Heart right ventricle (tissue), 16 donors: ENCODE data around the gene RALB. TPM values are rescaled to one million over a fixed set of nuclear protein-coding genes. Genes with fewer than 3 reads are reported as not detected.
A peak's percentile ranks its signal among the peaks of the same experiment; 100 is the strongest.

ENCODE experiments used
- ATAC-seq, 8 donors: fragments of 200-7000 bp; cut with Tn5 transposase; one replicate each; pipeline ENCODE4 v1.9.1; 2020; ENCODE audit warnings: mild to moderate bottlenecking in 8 of 8, moderate library complexity in 8 of 8, moderate number of reproducible peaks in 1 of 8
- DNase-seq, 2 donors: peaks; one replicate each; pipeline ENCODE4 v3.0.0-alpha.2; 2020
- H3K27ac ChIP-seq, 10 donors: fragments of 200-600 bp; sonication (generic) in 2 of 10; one replicate each; pipeline versions ENCODE4 v1.5.0 to v1.8.0; 2020 to 2022; ENCODE audit warnings: mild to moderate bottlenecking in 3 of 10
- H3K27me3 ChIP-seq, 7 donors: fragments of 200-600 bp; one replicate each; pipeline ENCODE4 v1.8.0; 2021 to 2022; ENCODE audit warnings: mild to moderate bottlenecking in 2 of 7
- H3K36me3 ChIP-seq, 9 donors: fragments of 200-600 bp; sonication (generic) in 1 of 9; one replicate each; pipeline versions ENCODE4 v1.5.0 to v1.8.0; 2020 to 2022; ENCODE audit warnings: mild to moderate bottlenecking in 2 of 9
- H3K4me1 ChIP-seq, 9 donors: fragments of 200-600 bp; sonication (generic) in 1 of 9; one replicate each; pipeline versions ENCODE4 v1.5.0 to v1.8.0; 2020 to 2022; ENCODE audit warnings: mild to moderate bottlenecking in 4 of 9
- H3K4me3 ChIP-seq, 10 donors: fragments of 200-600 bp; sonication (generic) in 2 of 10; one replicate each; pipeline versions ENCODE4 v1.5.0 to v1.8.0; 2020 to 2022; ENCODE audit warnings: mild to moderate bottlenecking in 7 of 10, moderate library complexity in 2 of 10
- H3K9me3 ChIP-seq, 11 donors: fragments of 200-600 bp in 10 of 11; sonication (generic) in 2 of 11; one replicate each; pipeline versions ENCODE4 v1.5.0 to v1.8.0; 2013 to 2022; ENCODE audit warnings: mild to moderate bottlenecking in 2 of 11, control low read depth in 1 of 11, moderate library complexity in 1 of 11
- CTCF ChIP-seq, 9 donors: fragments of 200-600 bp; sonication (generic) in 2 of 9; IDR thresholded peaks; one replicate each; pipeline versions ENCODE4 v1.5.0 to v1.8.0; 2021 to 2022; ENCODE audit warnings: antibody characterized with exemption in 9 of 9, mild to moderate bottlenecking in 5 of 9, moderate library complexity in 1 of 9
- WGBS, 2 donors: extraction: QIAGEN DNeasy Blood & Tissue Kit; methylation state at CpG; one replicate each; pipeline ENCODE4 v1.1.7; 2013; ENCODE audit warnings: inconsistent platforms in 1 of 2; 5-methylcytosine and 5-hydroxymethylcytosine counted together
- intact Hi-C, 10 donors: fragments of 100-400 bp; cut with DNase I; formaldehyde crosslinking; loops; one replicate each; pipeline versions ENCODE4 v1.11.1 to v1.14.2; 2022
- polyA plus RNA-seq, 2 donors: library from polyadenylated mRNA; stranded (reverse); fragments of 200-250 nt; gene quantifications; one replicate each; pipeline ENCODE4 v1.2.3, GENCODE V29; 2013
- total RNA-seq, 10 donors: library from RNA; stranded (reverse); fragmentation: NEBNext Ultra II Directional in 3 of 10; extraction: Animal tissue kit (Norgen Biotek cat#: 25700) in 3 of 10; gene quantifications; one replicate each; pipeline versions ENCODE4 v1.2.1 to v1.2.4, GENCODE V29; 2021 to 2023
- donor health status: Arrhythmogenic right ventricular cardiomyopathy.
- donor health status: ischemic (EF 13 %, LVEDD 7.1; RV severe dilation, severe dysfunction).
- donor health status: healthy with polysubstance abuse.
- donor health status: DM: no; HTN: yes; CAD: no.
- donor health status: DM: no; HTN: no; CAD: no.
- donor health status: ischemic (EF 25% LVEDD 6.9; RV normal size, moderate dysfunction).
- donor health status: ischemic (EF 25% LVEDD 5.7; RV mildly dilated, moderate dysfunction).
- donor health status: healthy.
- donor health status: DM: yes; HTN: yes; CAD: no.
- donor health status: Ischemic cardiomyopathy.
- donor health status: ischemic (EF 35%, LVEDD 5.7; RV mildly dilated, moderate dysfunction).
- donor health status: nonischemic (EF 11% LVEDD 7.7; RV severe dilation, severe dysfunction).
- donor health status: DM: yes; HTN: yes; CAD: no.
- donor health status: PGD.
- donor health status: ischemic (EF 29% LVEDD 5.4; RV normal size, mild dysfunction).
- donor health status: nonischemic (EF 23%, LVEDD 6.1; RV moderate dilation, normal function).

Gene RALB
- total and polyA plus RNA-seq, 12 donors = 21.9 to 68.1 (median 45.0) TPM

GRCh38 chr2:120265006-120265405, 12.4 kb downstream of the RALB start:
- H3K9me3 ChIP-seq = peaks cover 0 to 7% (median 0%) of the 10 kb centered on the region in 11 donors
- WGBS, 2 donors = 80 to 85% methylated on average over 12 of the region's 12 CpGs
- no peak overlapping the region for H3K4me3 ChIP-seq
- ATAC-seq = peak in 3 of 8 donors; percentile 34 to 50 (median 50)
- peak overlapping the region in 1 of 10 donors; percentile 65 for H3K27ac ChIP-seq
- no peak for TF ChIP-seq CTCF (IDR thresholded peaks at IDR 0.05)
- H3K27me3 ChIP-seq = no peaks in the 10 kb centered on the region
- H3K36me3 ChIP-seq = peaks cover 0 to 8% (median 0%) of the 10 kb centered on the region in 9 donors
- H3K4me1 ChIP-seq = peaks cover 0 to 87% (median 68%) of the 10 kb centered on the region in 9 donors
- no peak for DNase-seq
- intact Hi-C loops = no loop called here

GRCh38 chr2:120267348-120267747, 14.7 kb downstream of the RALB start:
- DNase-seq (no peak), ATAC-seq (peak in 1 of 8 donors; percentile 49)
- Histone ChIP-seq H3K4me1 (peaks cover 0 to 85% (median 64%) of the 10 kb centered on the region in 9 donors), H3K4me3 (no peak overlapping the region), H3K27me3 (no peaks in the 10 kb centered on the region), H3K36me3 (peaks cover 0 to 8% (median 0%) of the 10 kb centered on the region in 9 donors), H3K9me3 (peaks cover 0 to 5% (median 0%) of the 10 kb centered on the region in 11 donors), H3K27ac (no peak overlapping the region)
- WGBS, 2 donors = 74 to 79% methylated on average over 8 of the region's 8 CpGs
- intact Hi-C loops = no loop called here
- TF ChIP-seq CTCF (IDR thresholded peaks at IDR 0.05) = no peak

GRCh38 chr2:120269076-120269744, 16.6 kb downstream of the RALB start:
- Histone ChIP-seq H3K4me3 (no peak overlapping the region), H3K9me3 (peaks cover 0 to 5% (median 0%) of the 10 kb centered on the region in 11 donors), H3K36me3 (peaks cover 0 to 8% (median 0%) of the 10 kb centered on the region in 9 donors), H3K4me1 (peaks cover 0 to 88% (median 63%) of the 10 kb centered on the region in 9 donors), H3K27me3 (no peaks in the 10 kb centered on the region), H3K27ac (no peak overlapping the region)
- ATAC-seq = no peak
- WGBS, 2 donors = 76 to 84% methylated on average over 11 of the region's 11 CpGs
- intact Hi-C loops = no loop called here
- no peak for DNase-seq
- TF ChIP-seq CTCF (IDR thresholded peaks at IDR 0.05) = no peak

- H3K27me3 ChIP-seq = no peaks in the 10 kb centered on the region
- H3K4me1 ChIP-seq = peaks cover 0 to 87% (median 61%) of the 10 kb centered on the region in 9 donors
- DNase-seq (no peak), ATAC-seq (no peak)
- no peak overlapping the region for H3K4me3 ChIP-seq
- H3K27ac ChIP-seq = no peak overlapping the region
- TF ChIP-seq CTCF (IDR thresholded peaks at IDR 0.05) = no peak
- H3K36me3 ChIP-seq = peaks cover 0 to 8% (median 0%) of the 10 kb centered on the region in 9 donors
- intact Hi-C loops = no loop called here
- H3K9me3 ChIP-seq = peaks cover 0 to 5% (median 0%) of the 10 kb centered on the region in 11 donors
- WGBS, 2 donors = 69 to 70% methylated on average over 1 of the region's 1 CpG
Observed at GRCh38 chr2:120269816-120270215, 17.2 kb downstream of the RALB start.
